Measurements from ENCODE around the gene BTF3. TPM values are rescaled to one million over a fixed set of nuclear protein-coding genes. Genes with fewer than 3 reads are reported as not detected.

Gene BTF3
- total and polyA plus RNA-seq, 2 of the 13 experiments (the other 11 are each of a cell fraction or from before 2014, with no cell fraction given) = 557 to 698 TPM

GRCh38 chr5:73493421-73493820, 4.8 kb upstream of the BTF3 start:
- Histone ChIP-seq H2AFZ (ENCODE audit: low read length) (no peak overlapping the region), H3K4me2 (ENCODE audit: low read depth, low read length) (no peak overlapping the region), H4K20me1 (ENCODE audit: insufficient read depth, low read length) (no peaks in the 10 kb centered on the region), H3K27me3 (ENCODE audit: control insufficient read depth in 1 of 2, insufficient read depth in 2 of 2, low read length in 2 of 2) (peaks cover 0 to 4% of the 10 kb centered on the region in 2 experiments; a peak in 3 of 5 replicates), H3K4me3 (replicated peaks in 1 of 3; ENCODE audit: insufficient read depth in 1 of 3, low read depth in 2 of 3, low read length in 3 of 3) (no peak overlapping the region), H3K36me3 (replicated peaks in 1 of 2; ENCODE audit: control insufficient read depth in 1 of 2, insufficient read depth in 2 of 2, low read length in 2 of 2) (no peaks in the 10 kb centered on the region), H3K4me1 (ENCODE audit: insufficient read depth, low read length) (peaks cover 12% of the 10 kb centered on the region; the same call in 1 of the 2 replicates), H3K27ac (ENCODE audit: extremely low read length, insufficient read depth, low read length) (no peak overlapping the region), H3K79me2 (ENCODE audit: insufficient read depth, low read length) (peaks cover 3% of the 10 kb centered on the region), H3K9ac (ENCODE audit: insufficient read depth, low read depth, low read length) (no peak overlapping the region), H3K9me3 (ENCODE audit: low read length) (no peaks in the 10 kb centered on the region)
- TF ChIP-seq ZNF629 (CRISPR knock-in tag; conservative IDR thresholded peaks at IDR 0.05) (peak; percentile 59; the same call in 1 of the 2 replicates), ZNF749 (CRISPR knock-in tag; IDR thresholded peaks at IDR 0.05; ENCODE audit: borderline replicate concordance) (no peak), ZBTB3 (CRISPR knock-in tag; IDR thresholded peaks at IDR 0.05; ENCODE audit: borderline replicate concordance, low read depth) (no peak), SAFB2 (CRISPR knock-in tag; IDR thresholded peaks at IDR 0.05; ENCODE audit: borderline replicate concordance, low read depth) (no peak), BORCS8-MEF2B (CRISPR knock-in tag; IDR thresholded peaks at IDR 0.05) (no peak)
- in situ Hi-C loops (cut with HindIII; ENCODE audit: extremely low pct_ligation_motif_present, low pct_unique_long_range_greater_than_20kb) = no loop called here
- DNase-seq (ENCODE audit: low spot score) (no peak), FAIRE-seq (no peak), ATAC-seq (no peak)
- CTCF ChIA-PET (ENCODE audit: low intra/inter-chr PET ratio, low total read pairs) = no interaction called here
- intact Hi-C loops (cut with micrococcal nuclease; ENCODE audit: unreplicated experiment) = no loop called here
- no TSS peak for BruUV-seq (replicated peaks)
- WGBS (ENCODE audit: low lambda C conversion rate) = 33% methylated on average over 3 of the region's 3 CpGs
- POLR2A ChIA-PET = no interaction called here

GRCh38 chr5:73494721-73495120, 3.5 kb upstream of the BTF3 start:
- FAIRE-seq (no peak), ATAC-seq (no peak), DNase-seq (ENCODE audit: low spot score) (no peak)
- in situ Hi-C loops (cut with HindIII; ENCODE audit: extremely low pct_ligation_motif_present, low pct_unique_long_range_greater_than_20kb) (no loop called here), intact Hi-C loops (cut with micrococcal nuclease; ENCODE audit: unreplicated experiment) (loop anchor here (5.0 kb wide), 1 partner anchor 48 kb away; no protein-coding TSS in a partner anchor)
- Histone ChIP-seq H3K9me3 (ENCODE audit: low read length) (no peaks in the 10 kb centered on the region), H3K9ac (ENCODE audit: insufficient read depth, low read depth, low read length) (no peak overlapping the region), H3K27me3 (ENCODE audit: control insufficient read depth in 1 of 2, insufficient read depth in 2 of 2, low read length in 2 of 2) (peaks cover 0 to 4% of the 10 kb centered on the region in 2 experiments; a peak in 2 of 5 replicates), H3K4me3 (replicated peaks in 1 of 3; ENCODE audit: insufficient read depth in 1 of 3, low read depth in 2 of 3, low read length in 3 of 3) (no peak overlapping the region), H3K4me2 (ENCODE audit: low read depth, low read length) (no peak overlapping the region), H3K4me1 (ENCODE audit: insufficient read depth, low read length) (peaks cover 12% of the 10 kb centered on the region), H3K36me3 (replicated peaks in 1 of 2; ENCODE audit: control insufficient read depth in 1 of 2, insufficient read depth in 2 of 2, low read length in 2 of 2) (no peaks in the 10 kb centered on the region), H4K20me1 (ENCODE audit: insufficient read depth, low read length) (peaks cover 10% of the 10 kb centered on the region), H3K79me2 (ENCODE audit: insufficient read depth, low read length) (peaks cover 16% of the 10 kb centered on the region), H2AFZ (ENCODE audit: low read length) (no peak overlapping the region), H3K27ac (ENCODE audit: extremely low read length, insufficient read depth, low read length) (no peak overlapping the region)
- ChIA-PET CTCF (ENCODE audit: low intra/inter-chr PET ratio, low total read pairs) (no interaction called here), POLR2A (no interaction called here)
- no TSS peak for BruUV-seq (replicated peaks)
- TF ChIP-seq RFX3 (CRISPR knock-in tag; IDR thresholded peaks at IDR 0.05) (no peak), ZNF33B (CRISPR knock-in tag; IDR thresholded peaks at IDR 0.05) (no peak), ZNF292 (CRISPR knock-in tag; IDR thresholded peaks at IDR 0.05; ENCODE audit: borderline replicate concordance, low read depth) (no peak), SP4 (CRISPR knock-in tag; IDR thresholded peaks at IDR 0.05) (no peak), ZBTB37 (CRISPR knock-in tag; IDR thresholded peaks at IDR 0.05) (no peak), TERF1 (CRISPR knock-in tag; IDR thresholded peaks at IDR 0.05) (no peak), ZNF430 (CRISPR knock-in tag; IDR thresholded peaks at IDR 0.05) (no peak), DZIP1 (CRISPR knock-in tag; IDR thresholded peaks at IDR 0.05) (no peak), NCOR1 (IDR thresholded peaks at IDR 0.05; ENCODE audit: borderline replicate concordance, low read length) (no peak)
